GM18507 (cell line): Measurements from ENCODE around the gene POTEJ.
"Not testable (repeated sequence)": the region's sequence is repeated elsewhere in the genome, so short reads cannot be mapped to it uniquely, and the experiment has no call there.

Experiments used
- DNase-seq: peaks from one replicate; pipeline ENCODE4 v3.0.0; 2011; ENCODE audit warnings: low read depth; ENCODE audit not compliant: insufficient read length; ENCODE audit errors: extremely low spot score
- FAIRE-seq: peaks from 2 replicates; lab custom pipeline; 2011; peaks lifted over from hg19 to GRCh38; lab: Jason Lieb, UNC

POTEJ gene

GRCh38 chr2:130611140-130611539 lies at the start of gene POTEJ:
POTEJ (plus strand) TSS chr2:130611440; CDS start chr2:130611533, 93 bp downstream.
- not testable (repeated sequence) for FAIRE-seq, DNase-seq

- not testable (repeated sequence) for FAIRE-seq, DNase-seq
These were observed 45.1 kb upstream of the POTEJ start for GRCh38 chr2:130566165-130566564.

GRCh38 chr2:130571929-130572328 lies 39.3 kb upstream of the POTEJ start:
- DNase-seq, FAIRE-seq: not testable (repeated sequence)

- not testable (repeated sequence) for DNase-seq, FAIRE-seq
These were observed 37.0 kb upstream of the POTEJ start for GRCh38 chr2:130574230-130574629.

- DNase-seq, FAIRE-seq: not testable (repeated sequence)
These were observed 34.9 kb upstream of the POTEJ start for GRCh38 chr2:130576209-130576784.

GRCh38 chr2:130577559-130577958 lies 33.7 kb upstream of the POTEJ start:
- not testable (repeated sequence) for FAIRE-seq

GRCh38 chr2:130579121-130579520 lies 32.1 kb upstream of the POTEJ start:
- not testable (repeated sequence) for DNase-seq, FAIRE-seq

More at GRCh38 chr2:130577559-130577958, 33.7 kb upstream of the POTEJ start:
- not testable (repeated sequence) for DNase-seq

GRCh38 chr2:130581491-130581890 lies 29.7 kb upstream of the POTEJ start:
- not testable (repeated sequence) for FAIRE-seq

GRCh38 chr2:130582970-130583369 lies 28.3 kb upstream of the POTEJ start:
- not testable (repeated sequence) for DNase-seq, FAIRE-seq

More at GRCh38 chr2:130581491-130581890, 29.7 kb upstream of the POTEJ start:
- not testable (repeated sequence) for DNase-seq

GRCh38 chr2:130583582-130583981 lies 27.7 kb upstream of the POTEJ start:
- DNase-seq, FAIRE-seq: not testable (repeated sequence)

GRCh38 chr2:130584726-130585125 lies 26.5 kb upstream of the POTEJ start:
- DNase-seq, FAIRE-seq: not testable (repeated sequence)

- DNase-seq: not testable (repeated sequence)
These were observed 22.4 kb upstream of the POTEJ start for GRCh38 chr2:130588688-130589458.

GRCh38 chr2:130590170-130590841 lies 20.9 kb upstream of the POTEJ start:
- not testable (repeated sequence) for FAIRE-seq, DNase-seq

More at GRCh38 chr2:130588688-130589458, 22.4 kb upstream of the POTEJ start:
- peak; percentile 53 for FAIRE-seq

- FAIRE-seq, DNase-seq: not testable (repeated sequence)
These were observed 20.3 kb upstream of the POTEJ start for GRCh38 chr2:130590842-130591359.

GRCh38 chr2:130592791-130593414 lies 18.3 kb upstream of the POTEJ start:
- DNase-seq, FAIRE-seq: not testable (repeated sequence)

- not testable (repeated sequence) for FAIRE-seq, DNase-seq
These were observed 17.2 kb upstream of the POTEJ start for GRCh38 chr2:130594011-130594410.

GRCh38 chr2:130596757-130597156 lies 14.5 kb upstream of the POTEJ start:
- not testable (repeated sequence) for FAIRE-seq, DNase-seq

- DNase-seq, FAIRE-seq: not testable (repeated sequence)
These were observed 13.2 kb upstream of the POTEJ start for GRCh38 chr2:130597994-130598393.

GRCh38 chr2:130598463-130598862 lies 12.8 kb upstream of the POTEJ start:
- not testable (repeated sequence) for FAIRE-seq, DNase-seq
